Vagina (tissue), 2 donors: ENCODE data around the gene MEPE. TPM values are rescaled to one million over a fixed set of nuclear protein-coding genes. Genes with fewer than 3 reads are reported as not detected.

ENCODE experiments used
- DNase-seq, 2 donors: peaks; one replicate each; pipeline ENCODE4 v3.0.0-alpha.2; 2017; ENCODE audit errors: extremely low spot score in 2 of 2
- H3K27ac ChIP-seq: fragments of 200-600 bp; sonication (generic); one replicate; pipeline ENCODE4 v1.5.1; 2019
- H3K27me3 ChIP-seq: fragments of 200-600 bp; sonication (generic); one replicate; pipeline ENCODE4 v1.5.1; 2019
- H3K36me3 ChIP-seq, 2 donors: fragments of 200-600 bp; sonication (generic); one replicate each; pipeline ENCODE4 v1.5.1; 2017 to 2019
- H3K4me1 ChIP-seq: fragments of 200-600 bp; sonication (generic); one replicate; pipeline ENCODE4 v1.5.1; 2019
- H3K4me3 ChIP-seq, 2 donors: fragments of 200-600 bp; sonication (generic); 1 replicate in 1 of 2; 2 replicates in 1 of 2; pipeline ENCODE4 v1.5.1; 2016 to 2019
- H3K9me3 ChIP-seq: fragments of 200-600 bp; sonication (generic); one replicate; pipeline ENCODE4 v1.5.1; 2019
- CTCF ChIP-seq, 3 experiments: fragments of 450-650 bp in 2 of 3; fragments of 200-600 bp in 1 of 3; sonication (generic) in 1 of 3; IDR thresholded peaks; one replicate each; pipeline ENCODE4 v1.5.1; 2017 to 2019; ENCODE audit warnings: antibody characterized with exemption in 3 of 3, mild to moderate bottlenecking in 2 of 3, moderate library complexity in 2 of 3
- POLR2A ChIP-seq, 2 donors: fragments of 450-650 bp; IDR thresholded peaks; one replicate each; pipeline ENCODE4 v1.6.1; 2017; ENCODE audit warnings: antibody characterized with exemption in 2 of 2, mild to moderate bottlenecking in 2 of 2, moderate library complexity in 2 of 2
- POLR2AphosphoS5 ChIP-seq, 2 donors: sonication (generic); formaldehyde crosslinking; IDR thresholded peaks; one replicate each; pipeline ENCODE4 v1.9.0; 2017; ENCODE audit warnings: antibody characterized with exemption in 2 of 2, mild to moderate bottlenecking in 2 of 2, low read depth in 1 of 2; ENCODE audit not compliant: insufficient read depth in 1 of 2
- intact Hi-C: fragments of 100-400 bp; cut with DNase I; formaldehyde crosslinking; loops from one replicate; pipeline ENCODE4 v1.15.1; 2023
- total RNA-seq: library from RNA; depleted of rRNA; stranded (reverse); fragments of >200 nt; gene quantifications from one replicate; pipeline ENCODE4 v1.2.3, GENCODE V29; 2016

MEPE gene
- total RNA-seq, 1 donor from 2014 or later: not detected

GRCh38 chr4:87807402-87807801 lies 25.4 kb upstream of the MEPE start:
- Histone ChIP-seq H3K9me3 (no peaks in the 10 kb centered on the region), H3K4me1 (no peaks in the 10 kb centered on the region), H3K27ac (no peak overlapping the region), H3K4me3 (no peak overlapping the region), H3K36me3 (no peaks in the 10 kb centered on the region), H3K27me3 (no peaks in the 10 kb centered on the region)
- no peak for DNase-seq
- TF ChIP-seq POLR2A (IDR thresholded peaks at IDR 0.05) (no peak), POLR2AphosphoS5 (IDR thresholded peaks at IDR 0.05; ENCODE audit: insufficient read depth in 1 of 2, low read depth in 1 of 2) (peak in 1 of 2 donors; percentile 20), CTCF (IDR thresholded peaks at IDR 0.05) (no peak)
- intact Hi-C loops: no loop called here

- H3K27me3 ChIP-seq: no peaks in the 10 kb centered on the region
- intact Hi-C loops: no loop called here
These were observed 20.8 kb upstream of the MEPE start for GRCh38 chr4:87811977-87812376.

GRCh38 chr4:87819281-87819919 lies 13.4 kb upstream of the MEPE start:
- intact Hi-C loops: no loop called here
- Histone ChIP-seq H3K27me3 (no peaks in the 10 kb centered on the region), H3K9me3 (no peaks in the 10 kb centered on the region), H3K36me3 (no peaks in the 10 kb centered on the region), H3K4me3 (no peak overlapping the region), H3K27ac (no peak overlapping the region), H3K4me1 (no peaks in the 10 kb centered on the region)
- TF ChIP-seq POLR2AphosphoS5 (IDR thresholded peaks at IDR 0.05; ENCODE audit: insufficient read depth in 1 of 2, low read depth in 1 of 2) (no peak), POLR2A (IDR thresholded peaks at IDR 0.05) (no peak), CTCF (IDR thresholded peaks at IDR 0.05) (no peak)
- no peak for DNase-seq

More at GRCh38 chr4:87811977-87812376, 20.8 kb upstream of the MEPE start:
- Histone ChIP-seq H3K4me3 (no peak overlapping the region), H3K9me3 (no peaks in the 10 kb centered on the region), H3K27ac (no peak overlapping the region), H3K4me1 (no peaks in the 10 kb centered on the region), H3K36me3 (no peaks in the 10 kb centered on the region)
- no peak for DNase-seq
- TF ChIP-seq CTCF (IDR thresholded peaks at IDR 0.05): no peak
- TF ChIP-seq POLR2A (IDR thresholded peaks at IDR 0.05): no peak
- no peak for TF ChIP-seq POLR2AphosphoS5 (IDR thresholded peaks at IDR 0.05; ENCODE audit: insufficient read depth in 1 of 2, low read depth in 1 of 2)

GRCh38 chr4:87823200-87823599 lies 9.6 kb upstream of the MEPE start:
- H3K9me3 ChIP-seq: no peaks in the 10 kb centered on the region
- DNase-seq: no peak
- no peak for TF ChIP-seq CTCF (IDR thresholded peaks at IDR 0.05)
- no peak for TF ChIP-seq POLR2A (IDR thresholded peaks at IDR 0.05)
- TF ChIP-seq POLR2AphosphoS5 (IDR thresholded peaks at IDR 0.05; ENCODE audit: insufficient read depth in 1 of 2, low read depth in 1 of 2): no peak
- no peaks in the 10 kb centered on the region for H3K4me1 ChIP-seq
- no peak overlapping the region for H3K27ac ChIP-seq
- no peaks in the 10 kb centered on the region for H3K27me3 ChIP-seq
- intact Hi-C loops: no loop called here
- no peak overlapping the region for H3K4me3 ChIP-seq
- H3K36me3 ChIP-seq: no peaks in the 10 kb centered on the region

- Histone ChIP-seq H3K27me3 (no peaks in the 10 kb centered on the region), H3K4me3 (no peak overlapping the region), H3K27ac (no peak overlapping the region), H3K9me3 (no peaks in the 10 kb centered on the region), H3K36me3 (no peaks in the 10 kb centered on the region), H3K4me1 (no peaks in the 10 kb centered on the region)
- intact Hi-C loops: no loop called here
- TF ChIP-seq POLR2AphosphoS5 (IDR thresholded peaks at IDR 0.05; ENCODE audit: insufficient read depth in 1 of 2, low read depth in 1 of 2) (no peak), CTCF (IDR thresholded peaks at IDR 0.05) (no peak), POLR2A (IDR thresholded peaks at IDR 0.05) (no peak)
- no peak for DNase-seq
These were observed 9.0 kb upstream of the MEPE start for GRCh38 chr4:87823724-87824123.
